GM10266 (cell line): ENCODE data around the gene PEAK3.

ENCODE experiments used
- DNase-seq: peaks from one replicate; pipeline ENCODE4 v3.0.0; 2012; ENCODE audit errors: extremely low spot score
- TF ChIP-seq, protein P1 (sequence below): IDR thresholded peaks from 2 replicates; pipeline ENCODE4 v1.5.1; 2012; ENCODE audit warnings: mild to moderate bottlenecking, low read depth; ENCODE audit not compliant: control insufficient read depth, insufficient read depth; ENCODE audit errors: missing control alignments

The PEAK3 gene

DNA sequence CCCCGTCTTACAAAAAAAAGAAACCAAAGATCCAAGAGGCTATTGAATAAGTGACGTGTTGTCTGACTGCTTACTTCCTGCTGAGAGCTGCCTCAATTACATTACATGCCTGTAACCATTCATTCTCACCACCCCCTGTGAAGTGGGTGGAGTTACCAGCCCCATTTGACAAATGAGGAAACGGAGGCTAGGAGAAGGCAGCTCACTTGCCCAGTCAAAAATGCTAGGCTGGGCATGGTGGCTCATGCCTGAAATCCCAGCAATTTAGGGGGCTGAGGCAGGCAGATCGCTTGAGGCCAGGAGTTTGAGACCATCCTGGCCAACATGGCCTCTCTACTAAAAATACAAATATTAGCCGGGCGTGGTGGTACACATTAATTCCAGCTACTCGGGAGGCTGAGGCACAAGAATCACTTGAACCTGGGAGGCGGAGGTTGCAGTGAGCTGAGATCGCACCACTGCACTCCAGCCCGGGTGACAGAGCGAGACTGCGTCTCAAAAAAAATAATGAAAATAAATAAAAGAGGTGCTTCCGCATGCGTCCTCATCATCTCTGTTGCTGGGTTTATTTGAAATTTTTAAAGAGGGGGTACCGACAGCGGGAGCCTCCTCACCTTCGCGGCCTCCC, 45.9 kb upstream of the PEAK3 start:
- TF ChIP-seq, protein P1, sequence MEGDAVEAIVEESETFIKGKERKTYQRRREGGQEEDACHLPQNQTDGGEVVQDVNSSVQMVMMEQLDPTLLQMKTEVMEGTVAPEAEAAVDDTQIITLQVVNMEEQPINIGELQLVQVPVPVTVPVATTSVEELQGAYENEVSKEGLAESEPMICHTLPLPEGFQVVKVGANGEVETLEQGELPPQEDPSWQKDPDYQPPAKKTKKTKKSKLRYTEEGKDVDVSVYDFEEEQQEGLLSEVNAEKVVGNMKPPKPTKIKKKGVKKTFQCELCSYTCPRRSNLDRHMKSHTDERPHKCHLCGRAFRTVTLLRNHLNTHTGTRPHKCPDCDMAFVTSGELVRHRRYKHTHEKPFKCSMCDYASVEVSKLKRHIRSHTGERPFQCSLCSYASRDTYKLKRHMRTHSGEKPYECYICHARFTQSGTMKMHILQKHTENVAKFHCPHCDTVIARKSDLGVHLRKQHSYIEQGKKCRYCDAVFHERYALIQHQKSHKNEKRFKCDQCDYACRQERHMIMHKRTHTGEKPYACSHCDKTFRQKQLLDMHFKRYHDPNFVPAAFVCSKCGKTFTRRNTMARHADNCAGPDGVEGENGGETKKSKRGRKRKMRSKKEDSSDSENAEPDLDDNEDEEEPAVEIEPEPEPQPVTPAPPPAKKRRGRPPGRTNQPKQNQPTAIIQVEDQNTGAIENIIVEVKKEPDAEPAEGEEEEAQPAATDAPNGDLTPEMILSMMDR, result no peak
- peak; percentile 91 for DNase-seq

DNA sequence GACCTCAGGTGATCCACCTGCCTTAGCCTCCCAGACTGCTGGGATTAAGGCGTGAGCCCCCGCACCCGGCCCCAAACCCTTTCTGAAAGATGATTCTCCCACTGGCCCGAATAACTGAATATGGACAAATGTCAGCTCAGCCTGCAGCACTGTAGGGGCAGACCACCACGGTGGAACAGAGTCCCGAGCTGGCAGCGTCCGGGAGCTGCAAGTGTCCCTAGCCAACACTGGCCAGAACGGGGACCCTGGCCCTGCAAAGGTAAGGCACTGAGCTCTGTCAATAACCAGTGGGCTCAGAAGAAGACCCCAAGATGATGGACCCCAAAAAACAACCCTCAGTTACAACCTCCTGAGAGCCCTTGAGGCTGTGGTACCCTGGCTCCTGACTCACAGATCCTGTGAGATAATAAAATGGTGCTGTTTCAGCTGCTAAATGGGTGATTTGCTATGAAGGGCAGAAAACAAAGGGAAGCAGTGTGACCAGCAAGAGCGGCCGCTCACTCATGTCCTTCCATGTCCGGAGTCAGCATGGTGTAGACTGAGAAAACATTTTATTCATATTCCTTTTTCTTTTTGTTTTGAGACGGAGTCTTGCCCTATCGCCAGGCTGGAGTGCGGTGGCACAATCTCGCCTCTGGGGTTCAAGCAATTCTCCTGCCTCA, 44.9 kb upstream of the PEAK3 start:
- no peak for DNase-seq
- TF ChIP-seq, protein P1, result no peak

DNA sequence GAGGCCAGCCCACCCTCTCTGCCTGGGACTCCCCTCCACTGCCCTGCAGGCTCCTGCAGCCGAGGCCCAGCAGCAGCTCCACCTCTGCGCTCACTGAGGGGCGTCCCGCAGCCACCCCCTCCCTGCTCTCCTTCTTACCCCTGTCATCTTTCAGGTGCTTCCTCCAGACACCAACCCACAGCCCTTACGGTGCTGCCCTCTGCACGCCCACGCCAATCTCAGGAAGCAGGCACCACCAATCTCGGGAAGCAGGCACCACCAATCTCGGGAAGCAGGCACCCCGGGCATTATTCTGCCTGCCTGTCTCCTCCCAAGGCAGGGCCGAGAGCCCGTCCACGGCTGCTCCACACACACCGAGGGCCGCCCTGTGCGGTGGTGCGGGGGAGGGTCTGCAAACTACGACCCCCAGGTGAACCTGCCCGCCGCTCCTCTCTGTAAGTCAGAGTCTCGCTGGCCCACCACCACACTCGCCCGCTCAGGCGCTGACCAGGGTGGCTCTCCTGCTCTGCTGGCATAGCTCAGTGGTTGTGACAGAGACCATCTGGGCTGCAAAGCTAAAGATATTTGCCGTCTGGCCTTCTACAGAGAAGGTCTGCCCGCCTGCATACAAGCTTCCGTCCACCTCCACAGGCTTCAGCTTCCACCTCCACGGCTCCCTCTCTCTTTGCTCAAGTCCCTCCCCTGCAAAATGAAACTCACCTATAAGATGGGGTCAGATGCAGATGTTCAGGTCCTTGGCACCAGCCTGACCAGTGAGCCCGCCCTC, 43.5 kb upstream of the PEAK3 start:
- no peak for DNase-seq
- TF ChIP-seq, protein P1, result no peak

DNA sequence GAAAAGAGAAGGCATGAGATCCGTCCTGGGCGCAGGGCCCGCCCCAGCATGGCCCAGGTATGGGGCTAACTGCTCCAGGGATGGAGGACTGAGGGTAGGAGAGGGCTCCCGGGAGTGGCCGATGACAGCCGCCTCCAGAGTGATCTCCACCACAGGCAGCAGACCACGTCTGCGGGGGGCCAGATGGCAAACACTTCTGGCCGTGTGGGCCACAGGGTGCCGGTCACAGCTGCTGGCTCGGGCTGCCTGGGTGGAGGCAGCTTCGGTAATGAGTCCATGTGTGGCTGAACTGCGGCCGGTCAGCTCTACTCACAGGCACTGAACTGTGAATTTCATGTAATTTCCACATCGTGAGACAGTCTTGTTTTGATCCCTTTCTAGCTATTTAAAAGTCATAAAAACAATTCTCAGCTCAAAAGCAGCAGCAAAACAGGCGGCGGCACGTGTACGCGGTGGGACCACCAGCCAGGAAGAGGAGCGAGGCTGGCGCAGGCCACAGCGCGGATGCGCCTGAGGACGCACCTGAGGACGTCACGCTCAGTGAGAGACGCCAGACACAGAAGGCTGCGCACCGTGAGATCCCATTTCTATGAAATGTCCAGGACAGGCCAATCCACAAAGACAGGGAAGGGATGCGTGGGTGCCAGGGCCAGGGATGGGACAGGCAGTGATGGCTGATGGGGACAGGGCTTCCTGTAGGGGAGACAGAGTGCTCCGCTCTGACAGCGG, 42.4 kb upstream of the PEAK3 start:
- no peak for DNase-seq
- TF ChIP-seq, protein P1, result no peak

DNA sequence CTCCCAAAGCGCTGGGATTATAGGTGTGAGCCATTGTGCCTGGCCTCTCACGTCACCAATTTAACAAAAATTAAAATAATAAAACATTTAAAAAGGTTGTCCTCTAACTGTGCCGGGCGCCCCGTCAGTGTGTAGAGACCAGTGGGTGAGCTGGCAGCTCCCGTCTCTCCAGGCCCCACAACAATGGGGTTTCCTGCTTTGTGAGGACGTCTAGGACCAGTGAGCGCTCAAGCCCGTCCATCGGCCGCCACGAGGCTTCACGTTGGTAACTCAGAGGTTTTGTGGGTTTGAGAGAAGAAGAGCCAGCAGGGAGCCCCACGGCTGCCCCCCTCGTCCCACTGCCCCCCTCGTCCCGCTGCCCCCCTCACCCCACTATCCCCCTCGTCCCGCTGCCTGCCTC, 41.7 kb upstream of the PEAK3 start:
- TF ChIP-seq, protein P1, result no peak
- no peak for DNase-seq

DNA sequence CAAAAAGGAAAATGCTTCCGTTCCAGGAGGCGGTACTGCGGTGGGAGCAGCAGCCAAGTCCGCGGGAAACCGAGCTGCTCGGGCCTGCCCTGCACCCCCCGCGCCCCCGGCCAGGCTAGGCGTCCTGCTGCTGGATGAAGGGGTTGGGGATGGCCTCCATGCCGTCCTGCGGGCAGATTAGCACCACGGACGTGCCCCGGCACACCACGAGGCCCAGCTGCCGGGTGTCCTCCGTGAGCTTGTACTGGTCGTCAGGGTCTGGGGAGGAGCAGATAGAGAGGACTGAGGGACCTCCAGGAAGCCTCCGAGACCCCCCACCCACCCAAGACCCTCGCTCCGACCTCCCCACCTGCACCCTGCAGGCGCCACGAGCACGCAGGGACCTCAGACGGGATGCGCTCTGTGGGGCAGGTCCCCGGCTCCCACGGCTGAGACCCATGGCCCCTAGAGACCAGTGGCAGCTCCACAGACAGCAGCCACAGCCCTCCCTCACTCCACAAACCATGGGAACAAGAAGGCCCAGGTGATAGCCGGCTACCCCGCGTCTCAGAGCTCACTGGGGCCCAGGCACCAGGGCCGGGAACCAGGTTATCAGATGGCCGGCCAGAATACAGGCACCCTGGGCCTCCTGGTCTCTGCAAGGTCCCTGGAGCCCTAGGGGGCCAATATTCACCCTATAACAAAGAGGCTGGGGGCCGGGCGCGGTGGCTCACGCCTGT, 39.7 kb upstream of the PEAK3 start:
- TF ChIP-seq, protein P1, result no peak
- DNase-seq, result no peak
